GM18505 (cell line): ENCODE results near the gene CPSF4.
"Not testable (repeated sequence)": the region's sequence is repeated elsewhere in the genome, so short reads cannot be mapped to it uniquely, and the experiment has no call there.

Experiments
- ATAC-seq: cut with Tn5 transposase; IDR thresholded peaks from one replicate; pipeline ENCODE4 v1.9.1; 2021; ENCODE audit not compliant: unreplicated experiment
- POLR2A ChIP-seq: IDR thresholded peaks from 4 replicates; pipeline ENCODE4 v1.6.1; 2011; ENCODE audit warnings: borderline replicate concordance; ENCODE audit not compliant: insufficient read depth, insufficient read length; ENCODE audit errors: extremely low read depth

The CPSF4 gene

GRCh38 chr7:99418260-99418659 is 20.5 kb upstream of the CPSF4 start:
- no peak for TF ChIP-seq POLR2A
- no peak for ATAC-seq

GRCh38 chr7:99419323-99420021 is 19.3 kb upstream of the CPSF4 start:
- no peak for TF ChIP-seq POLR2A
- no peak for ATAC-seq

- TF ChIP-seq POLR2A: no peak
- ATAC-seq: no peak
These were observed 18.5 kb upstream of the CPSF4 start for GRCh38 chr7:99420213-99420612.

- TF ChIP-seq POLR2A: no peak
- ATAC-seq: no peak
These were observed 17.8 kb upstream of the CPSF4 start for GRCh38 chr7:99420986-99421385.

GRCh38 chr7:99422186-99422585 is 16.6 kb upstream of the CPSF4 start:
- ATAC-seq: no peak
- no peak for TF ChIP-seq POLR2A

GRCh38 chr7:99422625-99423024 is 16.1 kb upstream of the CPSF4 start:
- no peak for TF ChIP-seq POLR2A
- ATAC-seq: no peak

GRCh38 chr7:99424932-99425730 is 13.6 kb upstream of the CPSF4 start:
- ATAC-seq: no peak
- TF ChIP-seq POLR2A: no peak

GRCh38 chr7:99428972-99429566 is 9.7 kb upstream of the CPSF4 start:
- no peak for ATAC-seq
- TF ChIP-seq POLR2A: no peak

- ATAC-seq: no peak
- no peak for TF ChIP-seq POLR2A
These were observed 9.0 kb upstream of the CPSF4 start for GRCh38 chr7:99429756-99430155.

GRCh38 chr7:99431756-99432540 is 6.8 kb upstream of the CPSF4 start:
- ATAC-seq: not testable (repeated sequence)

GRCh38 chr7:99433158-99433557 is 5.6 kb upstream of the CPSF4 start:
- TF ChIP-seq POLR2A: no peak
- ATAC-seq: no peak

GRCh38 chr7:99437946-99438572 is 684 bp upstream of the CPSF4 start:
- no peak for TF ChIP-seq POLR2A
- no peak for ATAC-seq

- no peak for ATAC-seq
- no peak for TF ChIP-seq POLR2A
These were observed 1.5 kb downstream of the CPSF4 start for GRCh38 chr7:99440195-99440594.

- TF ChIP-seq POLR2A: no peak
- ATAC-seq: no peak
These were observed 7.4 kb downstream of the CPSF4 start for GRCh38 chr7:99446096-99446495.

- no peak for ATAC-seq
- no peak for TF ChIP-seq POLR2A
These were observed 9.2 kb downstream of the CPSF4 start for GRCh38 chr7:99447943-99448342.
